HFF-Myc (cell line): Measurements from ENCODE around the gene IL10RA.

ENCODE experiments used
- DNase-seq: peaks from one replicate; pipeline ENCODE4 v3.0.0-alpha.2; 2011; ENCODE audit warnings: low read depth; ENCODE audit errors: extremely low read depth
- H3K4me3 ChIP-seq: replicated peaks from 2 replicates; pipeline ENCODE4 v1.5.1; 2011; ENCODE audit warnings: low read depth, mild to moderate bottlenecking, control low read depth, low read length
- CTCF ChIP-seq: IDR thresholded peaks from 2 replicates; pipeline ENCODE4 v1.5.1; 2012; ENCODE audit warnings: mild to moderate bottlenecking, low read depth, low read length, control low read depth; ENCODE audit errors: missing control alignments

IL10RA gene

GRCh38 chr11:117950993-117951961 is 34.9 kb upstream of the IL10RA start:
- DNase-seq: no peak
- TF ChIP-seq CTCF: no peak
- no peak overlapping the region for H3K4me3 ChIP-seq

GRCh38 chr11:117953024-117953671 is 33.0 kb upstream of the IL10RA start:
- TF ChIP-seq CTCF: no peak
- DNase-seq: no peak
- no peak overlapping the region for H3K4me3 ChIP-seq

- no peak overlapping the region for H3K4me3 ChIP-seq
- DNase-seq: no peak
- no peak for TF ChIP-seq CTCF
Observed at GRCh38 chr11:117958949-117959348, 27.2 kb upstream of the IL10RA start.

GRCh38 chr11:117959438-117960149 is 26.6 kb upstream of the IL10RA start:
- H3K4me3 ChIP-seq: no peak overlapping the region
- TF ChIP-seq CTCF: no peak
- no peak for DNase-seq

- no peak overlapping the region for H3K4me3 ChIP-seq
- no peak for DNase-seq
- no peak for TF ChIP-seq CTCF
Observed at GRCh38 chr11:117960406-117960805, 25.8 kb upstream of the IL10RA start.

- no peak for TF ChIP-seq CTCF
- H3K4me3 ChIP-seq: no peak overlapping the region
- no peak for DNase-seq
Observed at GRCh38 chr11:117961896-117962295, 24.3 kb upstream of the IL10RA start.
